ENCODE results near the gene B3GNT3. TPM values are rescaled to one million over a fixed set of nuclear protein-coding genes. Genes with fewer than 3 reads are reported as not detected.
A peak's percentile ranks its signal among the peaks of the same experiment; 100 is the strongest.

Gene B3GNT3
- total and polyA plus RNA-seq, 2 of the 13 experiments (the other 11 are each of a cell fraction or from before 2014, with no cell fraction given) = 0.86 to 4.0 TPM

DNA sequence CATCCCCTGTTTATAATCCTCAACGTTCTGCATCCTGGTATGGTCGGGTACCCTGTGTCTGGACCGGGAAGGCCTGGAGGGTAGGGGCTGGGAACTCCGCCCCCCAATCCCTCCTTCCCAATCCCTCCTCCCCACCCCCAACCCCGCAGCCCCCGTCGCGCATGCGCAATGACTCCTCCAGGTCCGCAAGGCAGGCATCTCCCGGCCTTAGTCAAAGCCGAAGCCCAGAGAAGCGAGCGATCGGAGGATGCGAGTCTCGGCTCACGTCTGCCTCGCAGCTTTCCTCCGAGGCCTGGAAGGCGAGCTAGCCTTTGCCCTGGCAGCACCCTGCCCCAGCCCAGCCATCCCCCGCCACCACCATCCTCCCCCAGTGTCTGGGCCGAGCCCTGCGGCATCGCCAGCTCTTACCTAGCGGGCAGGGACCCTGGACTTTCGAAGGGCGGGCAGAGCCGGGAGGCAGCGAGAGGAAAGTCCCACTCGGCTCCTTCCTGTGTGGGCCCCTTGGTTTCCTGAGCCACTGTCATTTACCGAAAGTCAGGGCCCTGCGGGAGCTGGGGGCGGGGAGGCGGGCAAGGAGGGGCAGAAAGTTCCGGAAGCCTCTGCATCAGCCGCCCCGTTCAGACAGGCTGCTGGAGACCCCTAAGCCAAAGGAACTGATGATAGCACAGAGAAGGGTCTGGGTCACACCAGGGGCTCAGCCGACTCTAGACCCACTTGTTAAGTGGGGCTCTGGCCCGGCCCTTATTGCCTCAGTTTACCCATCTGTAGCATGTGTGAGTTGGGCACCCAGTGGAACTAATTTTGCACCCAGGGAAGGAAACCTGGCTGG, 52.8 kb downstream of the B3GNT3 start, which contains the start of gene JAK3 (continued):
- TF ChIP-seq, protein P1, sequence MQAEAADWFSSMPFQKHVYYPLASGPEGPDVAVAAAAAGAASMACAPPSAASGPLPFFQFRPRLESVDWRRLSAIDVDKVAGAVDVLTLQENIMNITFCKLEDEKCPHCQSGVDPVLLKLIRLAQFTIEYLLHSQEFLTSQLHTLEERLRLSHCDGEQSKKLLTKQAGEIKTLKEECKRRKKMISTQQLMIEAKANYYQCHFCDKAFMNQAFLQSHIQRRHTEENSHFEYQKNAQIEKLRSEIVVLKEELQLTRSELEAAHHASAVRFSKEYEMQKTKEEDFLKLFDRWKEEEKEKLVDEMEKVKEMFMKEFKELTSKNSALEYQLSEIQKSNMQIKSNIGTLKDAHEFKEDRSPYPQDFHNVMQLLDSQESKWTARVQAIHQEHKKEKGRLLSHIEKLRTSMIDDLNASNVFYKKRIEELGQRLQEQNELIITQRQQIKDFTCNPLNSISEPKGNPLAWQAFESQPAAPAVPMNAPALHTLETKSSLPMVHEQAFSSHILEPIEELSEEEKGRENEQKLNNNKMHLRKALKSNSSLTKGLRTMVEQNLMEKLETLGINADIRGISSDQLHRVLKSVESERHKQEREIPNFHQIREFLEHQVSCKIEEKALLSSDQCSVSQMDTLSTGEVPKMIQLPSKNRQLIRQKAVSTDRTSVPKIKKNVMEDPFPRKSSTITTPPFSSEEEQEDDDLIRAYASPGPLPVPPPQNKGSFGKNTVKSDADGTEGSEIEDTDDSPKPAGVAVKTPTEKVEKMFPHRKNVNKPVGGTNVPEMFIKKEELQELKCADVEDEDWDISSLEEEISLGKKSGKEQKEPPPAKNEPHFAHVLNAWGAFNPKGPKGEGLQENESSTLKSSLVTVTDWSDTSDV (CRISPR knock-in tag; IDR thresholded peaks at IDR 0.05) = no peak
- TF ChIP-seq ZBTB8A (CRISPR knock-in tag; IDR thresholded peaks at IDR 0.05; ENCODE audit: borderline replicate concordance, low read depth) (no peak), HMGA1 (CRISPR knock-in tag; conservative IDR thresholded peaks at IDR 0.05) (no peak), ZFP62 (CRISPR knock-in tag; IDR thresholded peaks at IDR 0.05) (no peak), MXI1 (IDR thresholded peaks at IDR 0.05; ENCODE audit: borderline replicate concordance, low read depth, low read length) (0 out of 3 replicates have a peak, but pooled peaks have one; percentile 23), ZNF329 (CRISPR knock-in tag; IDR thresholded peaks at IDR 0.05; ENCODE audit: low read depth) (no peak), ZNF20 (CRISPR knock-in tag; IDR thresholded peaks at IDR 0.05) (no peak), SMAD3 (CRISPR knock-in tag; IDR thresholded peaks at IDR 0.05) (no peak), ZNF674 (CRISPR knock-in tag; IDR thresholded peaks at IDR 0.05; ENCODE audit: low read depth) (no peak), GATAD2A (CRISPR knock-in tag; IDR thresholded peaks at IDR 0.05) (peak; percentile 37), MAF1 (CRISPR knock-in tag; IDR thresholded peaks at IDR 0.05; ENCODE audit: borderline replicate concordance) (no peak), TCF12 (IDR thresholded peaks at IDR 0.05) (no peak), TCF12 (CRISPR knock-in tag; IDR thresholded peaks at IDR 0.05) (no peak), SOX6 (IDR thresholded peaks at IDR 0.05) (no peak), SOX6 (CRISPR knock-in tag; IDR thresholded peaks at IDR 0.05) (no peak), ZNF234 (CRISPR knock-in tag; conservative IDR thresholded peaks at IDR 0.05) (no peak), ZNF737 (CRISPR knock-in tag; IDR thresholded peaks at IDR 0.05; ENCODE audit: borderline replicate concordance) (no peak), PHF5A (CRISPR knock-in tag; IDR thresholded peaks at IDR 0.05; ENCODE audit: low read depth, unreplicated experiment) (no peak)
- TF ChIP-seq, protein P2, sequence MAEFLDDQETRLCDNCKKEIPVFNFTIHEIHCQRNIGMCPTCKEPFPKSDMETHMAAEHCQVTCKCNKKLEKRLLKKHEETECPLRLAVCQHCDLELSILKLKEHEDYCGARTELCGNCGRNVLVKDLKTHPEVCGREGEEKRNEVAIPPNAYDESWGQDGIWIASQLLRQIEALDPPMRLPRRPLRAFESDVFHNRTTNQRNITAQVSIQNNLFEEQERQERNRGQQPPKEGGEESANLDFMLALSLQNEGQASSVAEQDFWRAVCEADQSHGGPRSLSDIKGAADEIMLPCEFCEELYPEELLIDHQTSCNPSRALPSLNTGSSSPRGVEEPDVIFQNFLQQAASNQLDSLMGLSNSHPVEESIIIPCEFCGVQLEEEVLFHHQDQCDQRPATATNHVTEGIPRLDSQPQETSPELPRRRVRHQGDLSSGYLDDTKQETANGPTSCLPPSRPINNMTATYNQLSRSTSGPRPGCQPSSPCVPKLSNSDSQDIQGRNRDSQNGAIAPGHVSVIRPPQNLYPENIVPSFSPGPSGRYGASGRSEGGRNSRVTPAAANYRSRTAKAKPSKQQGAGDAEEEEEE (CRISPR knock-in tag; IDR thresholded peaks at IDR 0.05; ENCODE audit: borderline replicate concordance) = no peak
- TF ChIP-seq, protein P3, sequence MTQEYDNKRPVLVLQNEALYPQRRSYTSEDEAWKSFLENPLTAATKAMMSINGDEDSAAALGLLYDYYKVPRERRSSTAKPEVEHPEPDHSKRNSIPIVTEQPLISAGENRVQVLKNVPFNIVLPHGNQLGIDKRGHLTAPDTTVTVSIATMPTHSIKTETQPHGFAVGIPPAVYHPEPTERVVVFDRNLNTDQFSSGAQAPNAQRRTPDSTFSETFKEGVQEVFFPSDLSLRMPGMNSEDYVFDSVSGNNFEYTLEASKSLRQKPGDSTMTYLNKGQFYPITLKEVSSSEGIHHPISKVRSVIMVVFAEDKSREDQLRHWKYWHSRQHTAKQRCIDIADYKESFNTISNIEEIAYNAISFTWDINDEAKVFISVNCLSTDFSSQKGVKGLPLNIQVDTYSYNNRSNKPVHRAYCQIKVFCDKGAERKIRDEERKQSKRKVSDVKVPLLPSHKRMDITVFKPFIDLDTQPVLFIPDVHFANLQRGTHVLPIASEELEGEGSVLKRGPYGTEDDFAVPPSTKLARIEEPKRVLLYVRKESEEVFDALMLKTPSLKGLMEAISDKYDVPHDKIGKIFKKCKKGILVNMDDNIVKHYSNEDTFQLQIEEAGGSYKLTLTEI (CRISPR knock-in tag; conservative IDR thresholded peaks at IDR 0.05) = no peak
- TF ChIP-seq, protein P4, sequence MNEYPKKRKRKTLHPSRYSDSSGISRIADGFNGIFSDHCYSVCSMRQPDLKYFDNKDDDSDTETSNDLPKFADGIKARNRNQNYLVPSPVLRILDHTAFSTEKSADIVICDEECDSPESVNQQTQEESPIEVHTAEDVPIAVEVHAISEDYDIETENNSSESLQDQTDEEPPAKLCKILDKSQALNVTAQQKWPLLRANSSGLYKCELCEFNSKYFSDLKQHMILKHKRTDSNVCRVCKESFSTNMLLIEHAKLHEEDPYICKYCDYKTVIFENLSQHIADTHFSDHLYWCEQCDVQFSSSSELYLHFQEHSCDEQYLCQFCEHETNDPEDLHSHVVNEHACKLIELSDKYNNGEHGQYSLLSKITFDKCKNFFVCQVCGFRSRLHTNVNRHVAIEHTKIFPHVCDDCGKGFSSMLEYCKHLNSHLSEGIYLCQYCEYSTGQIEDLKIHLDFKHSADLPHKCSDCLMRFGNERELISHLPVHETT (CRISPR knock-in tag; conservative IDR thresholded peaks at IDR 0.05) = no peak
- TF ChIP-seq, protein P5, sequence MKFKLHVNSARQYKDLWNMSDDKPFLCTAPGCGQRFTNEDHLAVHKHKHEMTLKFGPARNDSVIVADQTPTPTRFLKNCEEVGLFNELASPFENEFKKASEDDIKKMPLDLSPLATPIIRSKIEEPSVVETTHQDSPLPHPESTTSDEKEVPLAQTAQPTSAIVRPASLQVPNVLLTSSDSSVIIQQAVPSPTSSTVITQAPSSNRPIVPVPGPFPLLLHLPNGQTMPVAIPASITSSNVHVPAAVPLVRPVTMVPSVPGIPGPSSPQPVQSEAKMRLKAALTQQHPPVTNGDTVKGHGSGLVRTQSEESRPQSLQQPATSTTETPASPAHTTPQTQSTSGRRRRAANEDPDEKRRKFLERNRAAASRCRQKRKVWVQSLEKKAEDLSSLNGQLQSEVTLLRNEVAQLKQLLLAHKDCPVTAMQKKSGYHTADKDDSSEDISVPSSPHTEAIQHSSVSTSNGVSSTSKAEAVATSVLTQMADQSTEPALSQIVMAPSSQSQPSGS (CRISPR knock-in tag; IDR thresholded peaks at IDR 0.05) = no peak

Data from HepG2 (cell line).